Subcutaneous adipose tissue (tissue), 4 donors: ENCODE data around the gene KIF5A. TPM values are rescaled to one million over a fixed set of nuclear protein-coding genes. Genes with fewer than 3 reads are reported as not detected.

Experiments
- CTCF ChIP-seq: fragments of 450-650 bp; IDR thresholded peaks from one replicate; pipeline ENCODE4 v1.5.1; 2016; ENCODE audit warnings: low read depth, mild to moderate bottlenecking, control low read depth, antibody characterized with exemption, moderate library complexity
- total RNA-seq, 4 donors: library from RNA; depleted of rRNA; stranded (reverse); fragments of >200 nt; gene quantifications; one replicate each; pipeline ENCODE4 v1.1.0, GENCODE V29; 2016

The KIF5A gene
- total RNA-seq, 4 donors from 2014 or later = 0.17 to 0.38 TPM; not detected in 2

- no peak for TF ChIP-seq CTCF
Measured at GRCh38 chr12:57547288-57548012, 2.4 kb upstream of the KIF5A start.

GRCh38 chr12:57548013-57548315 lies 1.9 kb upstream of the KIF5A start:
- no peak for TF ChIP-seq CTCF

- TF ChIP-seq CTCF = no peak
Measured at GRCh38 chr12:57548488-57548887, 1.4 kb upstream of the KIF5A start.

GRCh38 chr12:57549203-57549908 lies 488 bp upstream of the KIF5A start:
- no peak for TF ChIP-seq CTCF

- TF ChIP-seq CTCF = no peak
Measured at GRCh38 chr12:57550641-57551549, 1.1 kb downstream of the KIF5A start.

GRCh38 chr12:57551637-57552305 lies 1.9 kb downstream of the KIF5A start:
- no peak for TF ChIP-seq CTCF

GRCh38 chr12:57552306-57552651 lies 2.4 kb downstream of the KIF5A start:
- TF ChIP-seq CTCF = no peak
